ENCODE data around the gene RAMACL.
"Not testable (repeated sequence)": the region's sequence is repeated elsewhere in the genome, so short reads cannot be mapped to it uniquely, and the experiment has no call there.

Gene RAMACL

DNA sequence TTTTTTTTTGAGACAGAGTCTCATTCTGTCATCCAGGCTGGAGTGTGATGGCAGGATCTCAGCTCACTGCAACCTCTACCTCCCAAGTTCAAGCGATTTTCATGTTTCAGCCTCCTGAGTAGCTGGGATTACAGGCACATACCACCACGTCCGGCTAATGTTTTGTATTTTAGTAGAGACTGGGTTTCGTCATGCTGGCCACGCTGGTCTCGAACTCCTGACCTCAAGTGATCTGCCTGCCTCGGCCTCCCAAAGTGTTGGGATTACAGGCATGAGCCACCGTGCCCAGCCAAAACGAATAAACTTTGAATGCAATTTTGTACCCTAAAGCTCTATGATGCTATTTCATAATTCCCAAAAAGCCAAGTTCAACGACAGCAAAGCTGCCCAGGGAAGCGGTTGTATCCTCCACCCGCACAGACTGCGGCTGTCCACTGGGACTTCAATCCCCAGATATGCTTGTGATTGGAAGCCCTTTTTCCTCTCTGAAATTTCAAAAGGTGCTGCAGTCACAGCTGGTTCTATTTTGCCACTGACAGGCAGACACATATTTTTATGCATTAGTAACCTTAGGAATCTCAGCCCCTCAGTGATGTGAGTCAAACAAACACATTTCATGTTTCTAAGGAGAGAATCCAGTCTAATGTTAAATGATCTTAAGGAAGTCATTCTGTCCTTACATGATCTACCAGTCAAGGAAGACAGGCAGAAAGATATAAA lies 8.7 kb upstream of the RAMACL start:
- DNase-seq, result peak; percentile 92

- no peak for DNase-seq
These were observed 6.3 kb upstream of the RAMACL start for GRCh38 chr6:166592821-166593220.

- no peak for DNase-seq
These were observed 5.6 kb upstream of the RAMACL start for GRCh38 chr6:166591961-166592520.

DNA sequence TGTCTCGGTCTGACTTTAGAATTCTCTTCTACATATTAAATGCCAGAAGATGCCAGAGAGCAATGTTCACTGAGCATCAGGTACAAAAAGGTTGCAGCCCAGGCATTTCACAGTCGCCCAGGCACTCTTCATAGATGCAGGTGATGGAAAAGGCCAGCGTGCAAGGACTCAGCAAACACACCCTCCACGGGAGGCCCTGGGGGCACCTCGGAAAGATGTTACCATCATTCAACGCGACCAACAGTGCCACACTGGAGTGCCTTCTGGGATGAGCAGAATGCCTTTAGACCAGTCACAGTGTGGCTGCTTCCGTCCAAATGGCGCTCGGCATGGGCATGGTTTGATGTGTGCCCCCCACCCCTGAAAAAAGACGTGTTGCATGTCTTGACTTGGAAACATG lies 4.5 kb upstream of the RAMACL start:
- no peak for DNase-seq

DNA sequence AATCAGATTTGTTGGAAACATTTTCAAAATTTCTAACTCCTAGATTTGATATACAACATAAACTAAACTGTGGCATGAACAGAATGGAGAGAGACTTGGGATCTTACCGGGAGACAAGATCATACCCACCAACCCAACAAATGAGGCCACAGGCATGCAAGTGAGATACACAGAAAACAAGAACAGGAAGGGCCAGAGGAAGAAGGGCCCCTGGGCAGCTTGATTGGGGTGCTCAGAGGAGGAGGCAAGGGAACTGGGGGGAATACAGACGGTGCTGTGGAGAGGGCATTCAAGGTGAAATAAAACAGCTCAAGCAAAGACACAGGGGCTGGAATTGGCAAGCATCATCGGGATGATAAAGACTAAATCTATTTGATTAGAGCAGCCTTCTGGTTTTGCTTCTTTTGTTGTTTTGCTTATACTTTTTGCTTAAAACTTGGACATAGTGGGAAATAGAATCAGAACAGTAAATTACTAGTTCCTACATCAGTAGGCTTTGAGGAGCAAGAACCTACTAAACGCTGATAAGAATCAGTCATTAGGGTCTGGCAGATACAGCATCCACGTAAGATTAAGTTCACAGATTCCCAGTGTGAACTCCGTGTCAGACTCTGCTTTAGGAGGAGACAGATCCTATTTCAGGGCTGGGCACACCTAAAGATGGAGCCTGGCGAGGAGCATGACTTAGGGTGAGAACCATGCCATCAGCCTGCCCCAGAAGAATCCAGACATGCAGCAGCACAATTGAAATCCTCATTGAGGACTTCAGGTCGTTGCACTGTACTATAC lies 3.5 kb upstream of the RAMACL start:
- DNase-seq, result no peak

- no peak for DNase-seq
These were observed 2.9 kb upstream of the RAMACL start for GRCh38 chr6:166589337-166589731.

GRCh38 chr6:166588691-166589336 lies 2.3 kb upstream of the RAMACL start:
- DNase-seq, result peak; percentile 71

DNA sequence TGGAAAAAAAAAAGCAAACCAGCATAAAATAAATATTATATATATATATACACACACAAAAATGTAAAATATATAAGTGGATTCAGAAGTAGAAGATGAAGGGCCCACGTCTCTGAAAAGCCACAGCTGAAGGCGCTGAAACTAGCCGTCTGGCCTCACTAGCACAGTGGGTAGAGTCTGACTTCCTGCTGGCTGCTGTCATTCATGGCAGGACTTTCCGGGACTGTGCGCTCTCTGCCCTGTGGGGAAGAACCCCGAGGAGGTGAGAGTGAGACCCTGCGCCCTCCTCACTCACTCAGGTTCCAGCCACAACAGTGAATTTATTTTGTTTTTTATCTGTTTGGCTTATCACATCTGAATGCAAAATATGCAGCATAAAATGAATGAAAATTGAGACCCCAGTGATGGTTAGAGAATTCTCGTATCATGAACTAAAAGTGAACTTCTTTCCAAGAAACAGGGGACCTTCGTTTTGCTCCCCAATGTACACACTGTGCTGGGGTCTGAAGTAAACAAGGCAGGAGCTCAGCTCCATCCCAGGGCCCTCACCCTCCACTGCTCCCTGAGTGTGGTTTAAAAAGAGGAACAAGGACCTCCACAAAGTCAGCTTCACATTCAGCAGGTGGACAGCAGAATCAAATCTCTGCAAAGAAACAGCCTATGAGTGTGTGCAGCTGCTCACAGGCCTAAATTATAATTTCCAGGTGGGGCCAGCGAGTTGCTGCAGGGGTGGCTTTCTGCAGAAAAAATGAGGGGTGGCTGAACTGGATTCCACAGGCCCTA lies 1.3 kb upstream of the RAMACL start:
- DNase-seq, result no peak

GRCh38 chr6:166584853-166585429 lies 1.5 kb downstream of the RAMACL start:
- DNase-seq, result no peak

GRCh38 chr6:166584155-166584554 lies 2.3 kb downstream of the RAMACL start:
- DNase-seq, result peak; percentile 25

DNA sequence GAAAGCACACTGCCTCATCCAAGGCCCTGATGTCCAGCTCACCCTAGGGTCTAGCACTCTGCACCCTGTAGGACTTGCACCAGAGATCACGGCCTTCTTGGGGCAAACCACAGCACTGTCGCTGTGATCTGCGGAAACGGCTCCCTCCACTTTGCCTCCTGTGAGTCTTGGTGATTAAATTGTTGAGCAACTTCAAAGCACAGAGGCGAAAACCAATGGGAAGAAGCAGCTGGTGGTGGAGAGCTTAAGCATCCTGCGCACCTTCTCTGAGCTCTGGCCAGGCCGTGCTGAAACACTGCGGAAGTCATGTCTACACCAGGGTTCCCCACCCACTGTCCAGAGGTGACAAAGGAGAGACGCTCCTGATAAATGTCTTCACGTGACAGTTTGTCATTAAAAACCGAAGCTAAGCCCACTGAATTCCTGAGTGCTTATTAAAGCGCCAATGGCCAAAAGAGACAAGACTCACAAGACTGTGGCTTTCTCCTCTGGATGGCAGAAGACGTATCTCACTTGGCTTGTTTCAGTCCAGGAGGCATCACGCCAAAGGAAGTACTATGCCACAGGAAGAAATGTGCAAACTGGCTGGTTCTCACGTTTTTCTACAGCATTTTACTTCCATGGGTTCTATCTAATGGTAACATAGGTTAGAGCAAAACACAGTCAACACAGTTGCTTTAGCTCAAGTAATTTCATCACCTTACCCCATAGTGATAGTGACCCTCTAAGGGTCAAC lies 3.1 kb downstream of the RAMACL start:
- no peak for DNase-seq

- peak; percentile 47 for DNase-seq
These were observed 4.2 kb downstream of the RAMACL start for GRCh38 chr6:166582258-166582657.

GRCh38 chr6:166581801-166582200 lies 4.7 kb downstream of the RAMACL start:
- not testable (repeated sequence) for DNase-seq

GRCh38 chr6:166581091-166581511 lies 5.4 kb downstream of the RAMACL start:
- DNase-seq, result no peak

- DNase-seq, result no peak
These were observed 6.1 kb downstream of the RAMACL start for GRCh38 chr6:166580076-166581050.

- no peak for DNase-seq
These were observed 7.1 kb downstream of the RAMACL start for GRCh38 chr6:166579237-166579850.

DNA sequence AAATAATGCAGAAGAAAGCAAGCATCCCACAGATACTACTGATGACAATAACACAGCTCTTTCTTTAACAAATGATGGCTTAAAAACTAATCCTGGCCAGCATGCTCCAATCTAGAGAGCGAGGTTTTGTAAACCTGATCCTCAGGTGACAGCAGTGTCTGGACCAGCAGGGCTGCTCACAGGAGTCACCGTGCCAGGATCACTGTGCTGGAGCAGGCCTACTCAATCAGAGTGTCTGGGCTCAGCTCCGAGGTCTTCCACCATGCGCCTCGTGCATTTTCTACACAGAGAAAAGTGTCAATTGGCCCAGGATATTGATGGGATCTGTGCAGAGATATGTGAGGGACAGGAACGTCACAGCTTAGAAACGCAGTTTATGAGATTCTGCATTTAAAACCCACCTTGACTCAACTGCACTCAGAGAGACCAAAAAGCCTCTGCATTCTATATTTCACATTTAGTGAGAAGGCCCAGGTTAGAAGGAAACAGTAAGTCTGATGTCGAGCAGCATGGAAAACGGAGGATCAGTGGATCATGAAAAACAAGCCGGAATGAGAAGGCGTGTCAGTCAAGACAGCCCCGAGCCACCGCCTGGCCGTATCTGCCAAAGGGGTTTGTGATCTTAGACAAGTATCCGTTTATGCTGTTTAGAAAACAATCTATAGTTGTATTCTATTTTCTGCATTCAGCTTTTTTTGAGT lies 7.8 kb downstream of the RAMACL start:
- no peak for DNase-seq

DNA sequence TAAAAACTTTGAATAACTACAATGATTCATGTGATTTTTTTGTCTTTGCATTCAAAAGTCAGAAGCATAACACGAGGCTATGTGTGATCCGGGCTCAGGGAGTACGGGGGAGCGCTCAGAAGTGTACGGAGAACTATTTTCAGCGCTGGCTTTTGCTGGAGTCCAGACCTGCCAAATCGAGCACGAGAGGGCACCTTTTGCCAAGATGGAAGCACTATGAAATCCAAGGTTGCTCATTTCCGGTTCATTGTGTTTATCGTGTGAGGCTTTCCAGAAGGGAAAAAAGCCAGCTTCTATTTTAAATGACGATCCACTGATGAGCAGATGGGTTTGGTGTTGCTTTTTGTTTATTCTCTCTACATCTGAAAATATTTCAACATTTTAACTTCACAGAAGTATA lies 11.3 kb downstream of the RAMACL start:
- DNase-seq, result no peak

Data from EL (cell line).